H54 (cell line): ENCODE data around the gene ZNF426.

ENCODE experiments used
- DNase-seq: peaks from one replicate; pipeline ENCODE4 v3.0.0; 2011; ENCODE audit warnings: low spot score, mixed read lengths; ENCODE audit not compliant: insufficient read length
- FAIRE-seq: peaks from 3 replicates; lab custom pipeline; 2011; peaks lifted over from hg19 to GRCh38; lab: Jason Lieb, UNC
- POLR2A ChIP-seq: IDR thresholded peaks from 2 replicates; pipeline ENCODE4 v1.6.1; 2011; ENCODE audit warnings: low read depth, mild to moderate bottlenecking, low read length

Gene ZNF426

GRCh38 chr19:9535934-9536333 is 2.5 kb downstream of the ZNF426 start:
- TF ChIP-seq POLR2A = no peak
- DNase-seq = no peak
- FAIRE-seq = no peak

DNA sequence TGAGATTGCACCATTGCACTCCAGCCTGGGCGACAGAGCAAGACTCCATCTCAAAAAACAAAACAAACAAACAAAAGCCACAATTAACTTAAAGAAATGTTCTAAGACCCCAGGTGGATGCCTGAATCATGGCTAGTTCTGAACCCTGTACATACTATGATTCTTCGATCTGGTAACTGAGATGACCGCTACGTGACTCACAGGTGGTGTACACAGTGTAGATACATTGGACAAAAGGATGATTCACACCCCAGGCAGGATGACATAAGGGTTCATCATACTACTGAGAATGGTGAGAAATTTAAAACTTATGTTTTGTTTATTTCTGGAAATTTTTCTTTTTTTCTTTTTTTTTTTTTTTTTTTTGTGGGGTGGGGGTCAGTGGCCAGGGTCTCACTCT is 6.5 kb downstream of the ZNF426 start:
- TF ChIP-seq POLR2A = no peak
- no peak for FAIRE-seq
- no peak for DNase-seq

DNA sequence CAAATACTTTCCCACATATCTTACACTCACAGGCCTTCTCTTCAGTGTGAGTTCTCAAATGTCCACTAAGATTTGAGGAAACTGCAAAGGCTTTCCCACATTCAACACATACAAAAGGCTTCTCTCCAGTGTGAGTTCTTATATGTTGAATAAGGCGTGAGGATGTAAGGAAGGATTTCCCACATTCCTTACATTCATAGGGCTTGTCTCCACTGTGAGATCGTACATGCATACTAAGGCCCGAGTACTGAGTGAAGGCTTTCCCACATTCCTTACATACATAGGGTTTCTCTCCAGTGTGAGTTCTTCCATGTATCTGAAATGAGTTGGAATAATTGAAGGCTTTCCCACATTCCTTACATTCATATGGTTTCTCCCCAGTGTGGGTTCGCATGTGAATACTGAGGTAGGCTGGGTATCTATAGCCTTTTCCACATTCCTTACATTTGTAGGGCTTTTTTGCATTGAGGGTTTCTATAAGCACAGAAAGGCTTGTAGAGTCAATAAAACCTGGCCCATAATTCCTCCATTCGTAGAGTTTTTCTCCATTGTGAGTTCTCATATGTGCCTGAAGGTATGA is 9.6 kb downstream of the ZNF426 start:
- FAIRE-seq (no peak), DNase-seq (no peak)
- TF ChIP-seq POLR2A = no peak

DNA sequence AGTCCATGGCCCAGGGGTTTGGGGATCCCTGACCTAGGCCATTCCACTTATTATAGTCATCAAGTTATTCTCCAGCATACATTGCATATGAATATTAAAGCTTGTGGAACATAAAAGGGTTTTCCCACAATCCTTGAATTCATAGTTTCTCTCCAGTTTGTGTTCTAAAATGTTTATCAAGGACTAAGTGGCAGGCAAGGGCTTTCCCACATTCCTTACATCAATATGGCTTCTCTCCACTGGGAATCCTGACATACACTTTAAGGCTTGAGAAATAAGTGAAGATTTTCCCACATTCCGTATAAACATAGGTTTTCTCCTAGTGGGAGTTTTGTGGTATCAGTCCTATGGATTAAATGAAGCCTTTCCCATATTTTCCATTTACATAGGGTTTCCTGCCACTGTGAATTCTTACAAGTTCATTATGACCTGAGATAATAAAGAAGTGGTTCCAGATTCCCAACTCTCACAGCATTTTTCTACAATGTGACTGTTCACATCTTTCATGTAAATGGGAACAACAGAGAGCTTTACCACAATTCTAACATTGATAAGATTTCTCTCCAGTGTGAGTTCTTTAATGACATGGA is 14.5 kb downstream of the ZNF426 start:
- no peak for TF ChIP-seq POLR2A
- no peak for DNase-seq
- no peak for FAIRE-seq

DNA sequence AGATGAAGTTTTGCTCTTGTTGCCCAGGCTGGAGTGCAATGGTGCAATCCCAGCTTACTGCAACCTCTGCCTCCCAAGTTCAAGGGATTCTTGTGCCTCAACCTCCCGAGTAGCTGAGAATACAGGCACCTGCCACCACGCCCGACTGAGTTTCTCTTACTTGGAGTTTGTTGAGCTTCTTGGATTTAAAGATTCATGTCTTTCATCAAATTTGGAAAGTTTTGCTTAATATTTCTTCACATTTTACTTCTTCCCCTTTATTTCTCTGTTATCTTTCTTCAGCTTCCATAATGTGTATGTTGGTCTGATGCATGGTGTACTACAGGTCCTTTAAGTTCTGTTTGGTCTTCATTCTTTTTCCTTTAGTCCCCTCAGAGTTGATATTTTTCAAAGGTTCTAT is 31.2 kb downstream of the ZNF426 start:
- TF ChIP-seq POLR2A = no peak
- DNase-seq (no peak), FAIRE-seq (no peak)

- no peak for TF ChIP-seq POLR2A
- DNase-seq = no peak
- FAIRE-seq = no peak
Observed at GRCh38 chr19:9500796-9501195, 37.6 kb downstream of the ZNF426 start.

DNA sequence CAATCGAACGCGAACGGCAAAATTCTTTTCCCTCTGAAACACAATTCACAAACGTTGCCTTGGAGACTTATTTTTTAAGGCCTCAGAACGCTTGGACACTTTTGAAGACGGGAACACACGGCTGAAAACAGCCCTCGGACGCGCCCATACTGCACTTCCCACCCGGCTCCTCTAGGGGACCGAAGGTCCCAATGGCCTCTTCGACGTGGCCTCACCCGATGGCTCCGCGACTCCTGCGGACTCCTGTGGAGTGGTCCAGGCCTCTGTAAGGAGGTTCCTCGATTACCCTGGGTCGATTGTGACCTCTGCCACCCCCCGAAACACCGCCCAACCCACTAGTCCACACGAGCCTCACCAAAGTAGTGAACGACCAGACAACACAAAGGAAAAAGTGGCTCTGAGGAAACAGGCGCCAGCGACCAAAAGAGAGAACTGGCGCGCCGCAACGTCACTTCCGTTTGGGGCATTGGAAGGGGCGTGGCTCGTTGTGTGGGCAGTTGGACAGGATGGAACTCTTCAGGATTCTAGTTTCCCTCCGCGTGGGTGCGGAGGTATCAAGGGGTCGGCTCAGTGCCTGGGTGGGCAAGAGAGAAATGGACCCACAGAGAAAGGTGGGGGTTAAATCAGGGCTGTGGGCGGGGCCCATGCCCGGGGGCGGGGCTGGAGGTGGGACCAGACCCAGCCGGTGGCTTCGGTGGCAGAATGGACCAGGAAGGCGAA is 40.1 kb downstream of the ZNF426 start, which contains the start of gene ZNF560:
Gene ZNF560 (minus strand): TSS at position 434 of the 720 bp plus-strand sequence. CDS start 23,303 bp downstream, outside the sequence.
- no peak for TF ChIP-seq POLR2A
- DNase-seq = no peak
- FAIRE-seq = no peak

GRCh38 chr19:9494096-9494495 is 44.3 kb downstream of the ZNF426 start:
- no peak for DNase-seq
- no peak for TF ChIP-seq POLR2A
- no peak for FAIRE-seq

- DNase-seq (no peak), FAIRE-seq (no peak)
- TF ChIP-seq POLR2A = no peak
Observed at GRCh38 chr19:9487016-9487415, 51.4 kb downstream of the ZNF426 start.

- FAIRE-seq = no peak
- DNase-seq = no peak
- no peak for TF ChIP-seq POLR2A
Observed at GRCh38 chr19:9485140-9485539, 53.3 kb downstream of the ZNF426 start.

DNA sequence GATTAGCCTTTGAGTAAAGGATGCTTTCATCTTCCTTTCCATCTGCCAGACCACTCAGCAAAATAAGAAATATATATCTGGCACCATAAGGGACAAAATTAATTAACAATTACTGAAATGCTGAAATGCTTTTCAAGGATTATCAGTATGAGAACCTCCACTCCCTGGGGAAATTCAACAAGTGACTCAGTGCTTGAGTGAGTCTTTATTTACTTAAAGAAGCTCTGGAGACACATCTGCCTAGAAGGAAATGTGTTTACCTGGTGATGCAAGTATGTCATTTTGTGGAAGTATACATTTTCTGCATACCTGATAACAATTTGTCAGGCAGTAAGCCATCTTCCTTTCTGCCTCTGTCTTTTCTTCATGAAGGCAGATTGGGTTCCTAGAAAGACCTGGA is 63.5 kb downstream of the ZNF426 start:
- DNase-seq = no peak
- no peak for FAIRE-seq
- no peak for TF ChIP-seq POLR2A
